ENCODE data around the gene AANAT. TPM values are rescaled to one million over a fixed set of nuclear protein-coding genes. Genes with fewer than 3 reads are reported as not detected.

AANAT gene
- total and polyA plus RNA-seq, 10 donors = 0.19 to 0.22 TPM; not detected in 8

GRCh38 chr17:76500747-76501017, 33.3 kb downstream of the AANAT start:
- intact Hi-C loops (cut with DNase I; ENCODE audit: low total_unique reads) = loop anchor here (10.0 kb wide), 1 partner anchor 196 kb away; the partner anchor contains the start of gene QRICH2
- H3K4me1 ChIP-seq = peaks cover 39 to 85% (median 67%) of the 10 kb centered on the region in 6 donors
- peak overlapping the region; percentile 51 to 99 (median 91) for H3K4me3 ChIP-seq

DNA sequence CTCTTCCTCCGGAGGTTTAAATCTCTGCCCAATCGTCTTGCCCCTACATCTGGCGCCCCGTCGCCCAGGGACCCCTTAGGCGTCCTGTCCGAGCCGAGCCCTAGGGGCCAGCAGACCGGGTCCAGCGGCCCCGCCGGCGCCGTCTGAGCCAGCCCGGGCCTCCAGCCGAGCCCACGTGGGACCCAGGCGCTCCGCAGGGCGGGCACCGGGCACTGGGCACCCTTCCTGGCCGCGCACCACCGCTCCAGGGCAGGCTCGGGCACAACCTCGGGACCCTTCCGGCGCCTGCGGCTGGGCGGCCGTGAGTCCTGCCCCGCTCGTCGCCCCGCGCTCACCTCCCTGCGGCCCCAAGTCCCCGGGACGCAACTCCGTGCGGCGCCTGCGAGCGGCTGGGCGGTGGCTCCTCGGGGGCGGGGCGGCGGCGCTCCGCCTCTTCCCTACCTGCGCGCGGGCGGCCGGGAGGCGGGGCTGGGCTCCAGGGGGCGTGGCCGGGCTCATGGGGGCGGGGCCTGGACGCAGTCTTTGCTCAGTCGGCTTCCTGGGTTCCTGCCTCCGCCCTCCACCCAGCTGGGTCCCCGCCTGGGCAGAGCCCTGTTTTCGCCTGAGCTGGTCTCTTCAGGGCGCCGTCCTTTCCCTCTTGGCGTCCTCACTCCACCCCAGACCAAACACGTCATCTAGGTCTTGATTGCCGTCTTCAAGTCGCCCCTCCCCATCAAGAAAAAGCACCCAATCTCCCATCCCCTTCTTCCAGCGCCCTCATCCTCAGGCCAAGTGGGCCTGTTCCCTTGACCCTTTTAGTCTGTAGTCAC, 33.8 kb downstream of the AANAT start, which contains the start of gene RHBDF2:
RHBDF2 (minus strand) TSS at position 406 of the 809 bp plus-strand sequence. CDS start 19,899 bp downstream, outside the sequence.
- peak; percentile 95 to 97 (median 96) for TF ChIP-seq POLR2AphosphoS5 (IDR thresholded peaks at IDR 0.05)
- TF ChIP-seq, protein P1, sequence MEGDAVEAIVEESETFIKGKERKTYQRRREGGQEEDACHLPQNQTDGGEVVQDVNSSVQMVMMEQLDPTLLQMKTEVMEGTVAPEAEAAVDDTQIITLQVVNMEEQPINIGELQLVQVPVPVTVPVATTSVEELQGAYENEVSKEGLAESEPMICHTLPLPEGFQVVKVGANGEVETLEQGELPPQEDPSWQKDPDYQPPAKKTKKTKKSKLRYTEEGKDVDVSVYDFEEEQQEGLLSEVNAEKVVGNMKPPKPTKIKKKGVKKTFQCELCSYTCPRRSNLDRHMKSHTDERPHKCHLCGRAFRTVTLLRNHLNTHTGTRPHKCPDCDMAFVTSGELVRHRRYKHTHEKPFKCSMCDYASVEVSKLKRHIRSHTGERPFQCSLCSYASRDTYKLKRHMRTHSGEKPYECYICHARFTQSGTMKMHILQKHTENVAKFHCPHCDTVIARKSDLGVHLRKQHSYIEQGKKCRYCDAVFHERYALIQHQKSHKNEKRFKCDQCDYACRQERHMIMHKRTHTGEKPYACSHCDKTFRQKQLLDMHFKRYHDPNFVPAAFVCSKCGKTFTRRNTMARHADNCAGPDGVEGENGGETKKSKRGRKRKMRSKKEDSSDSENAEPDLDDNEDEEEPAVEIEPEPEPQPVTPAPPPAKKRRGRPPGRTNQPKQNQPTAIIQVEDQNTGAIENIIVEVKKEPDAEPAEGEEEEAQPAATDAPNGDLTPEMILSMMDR (IDR thresholded peaks at IDR 0.05 in 8 of 11, conservative IDR thresholded peaks at IDR 0.05 in 3 of 11) = peak in 3 of 11 experiments; percentile 2 to 47 (median 22)
- TF ChIP-seq POLR2A (IDR thresholded peaks at IDR 0.05) = peak; percentile 65 to 91 (median 75)
- 0 to 1% (median 0%) methylated on average over 15 to 72 of the region's 72 CpGs for WGBS, 5 donors
- peak; percentile 99 for DNase-seq
- intact Hi-C loops (cut with DNase I; ENCODE audit: low total_unique reads) = loop anchor here (10.0 kb wide), 1 partner anchor 196 kb away; the partner anchor contains the start of gene QRICH2
- Histone ChIP-seq H3K4me1 (peaks cover 34 to 84% (median 66%) of the 10 kb centered on the region in 6 donors), H3K36me3 (peaks cover 0 to 15% (median 0%) of the 10 kb centered on the region in 6 donors), H3K9me3 (no peaks in the 10 kb centered on the region), H3K4me3 (peak within 1 kb of the TSS; percentile 51 to 99 (median 91)), H3K27me3 (replicated peaks in 1 of 7) (no peaks in the 10 kb centered on the region), H3K27ac (peak within 1 kb of the TSS; percentile 88 to 98 (median 95))

More at GRCh38 chr17:76500747-76501017, 33.3 kb downstream of the AANAT start:
- Histone ChIP-seq H3K9me3 (no peaks in the 10 kb centered on the region), H3K27me3 (replicated peaks in 1 of 7) (no peaks in the 10 kb centered on the region), H3K27ac (peak overlapping the region; percentile 88 to 98 (median 95)), H3K36me3 (peaks cover 0 to 20% (median 1%) of the 10 kb centered on the region in 6 donors)
- no peak for DNase-seq
- WGBS, 5 donors = 1 to 12% (median 9%) methylated on average over 7 to 10 of the region's 10 CpGs
- TF ChIP-seq, protein P1 (IDR thresholded peaks at IDR 0.05 in 8 of 11, conservative IDR thresholded peaks at IDR 0.05 in 3 of 11) = no peak
- no peak for TF ChIP-seq POLR2AphosphoS5 (IDR thresholded peaks at IDR 0.05)
- no peak for TF ChIP-seq POLR2A (IDR thresholded peaks at IDR 0.05)

- Histone ChIP-seq H3K27ac (peak overlapping the region; percentile 88 to 98 (median 95)), H3K36me3 (peaks cover 0 to 12% (median 0%) of the 10 kb centered on the region in 6 donors), H3K4me3 (peak overlapping the region in 6 of 8 donors; percentile 51 to 99 (median 93)), H3K9me3 (no peaks in the 10 kb centered on the region), H3K4me1 (peaks cover 33 to 84% (median 65%) of the 10 kb centered on the region in 6 donors), H3K27me3 (replicated peaks in 1 of 7) (no peaks in the 10 kb centered on the region)
- DNase-seq = no peak
- 77 to 84% (median 83%) methylated on average over 11 of the region's 11 CpGs for WGBS, 5 donors
- TF ChIP-seq, protein P1 (IDR thresholded peaks at IDR 0.05 in 8 of 11, conservative IDR thresholded peaks at IDR 0.05 in 3 of 11) = no peak
- no peak for TF ChIP-seq POLR2A (IDR thresholded peaks at IDR 0.05)
- TF ChIP-seq POLR2AphosphoS5 (IDR thresholded peaks at IDR 0.05) = no peak
- intact Hi-C loops (cut with DNase I; ENCODE audit: low total_unique reads) = loop anchor here (10.0 kb wide), 1 partner anchor 197 kb away; the partner anchor contains the start of gene QRICH2
Measured at GRCh38 chr17:76501827-76502307, 34.5 kb downstream of the AANAT start.

Measured in spleen (tissue), 11 donors.